Stimulated activated CD4-positive, alpha-beta T cell treated with anti-CD3 and anti-CD28 coated beads, Interleukin-12 subunit alpha, Interleukin-12 subunit beta, amount 100 ng/mL, for 24 hours (primary cell): Measurements from ENCODE around the gene ARHGAP29.

Experiments
- DNase-seq, 2 experiments: peaks; one replicate each; pipeline ENCODE4 v3.0.0-alpha.2; 2020; ENCODE audit warnings: low read depth in 2 of 2

The ARHGAP29 gene

DNA sequence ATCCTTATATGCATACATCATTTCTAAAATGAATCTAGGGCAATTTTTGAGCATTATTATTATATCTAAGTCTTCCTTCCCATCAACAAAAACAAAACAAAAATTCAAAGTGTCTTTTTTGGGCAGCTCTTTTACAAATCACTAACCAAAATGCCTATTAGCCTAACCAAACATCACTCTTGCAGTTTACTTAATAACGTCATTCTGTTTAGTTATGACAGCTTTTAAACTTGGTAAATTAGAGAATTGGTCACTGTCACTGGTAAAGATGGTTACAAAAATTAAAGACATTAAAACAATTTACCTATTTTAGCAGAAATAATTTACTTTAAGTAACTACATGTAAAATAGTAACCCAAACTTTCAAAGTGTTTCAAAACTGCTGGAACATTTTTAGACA, 2.8 kb downstream of the ARHGAP29 start:
- no peak for DNase-seq

DNA sequence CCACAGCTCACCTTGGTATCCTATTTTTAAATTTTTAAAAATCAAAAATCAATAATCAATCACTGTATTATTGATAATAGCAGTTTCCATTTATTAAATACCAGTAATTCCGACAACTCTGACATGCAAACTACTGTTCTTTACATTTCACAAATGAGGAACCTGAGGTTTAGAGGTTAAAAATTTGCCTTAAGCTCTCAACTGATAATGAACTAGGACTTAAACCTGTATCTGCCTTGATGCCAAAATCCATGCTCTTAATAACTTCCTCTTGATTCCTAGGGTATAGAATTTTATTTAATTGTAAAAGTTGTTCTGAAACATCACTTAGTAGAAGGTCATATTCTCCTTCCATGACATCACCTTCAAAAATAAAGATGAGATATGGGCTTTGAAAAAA, 5.6 kb downstream of the ARHGAP29 start:
- DNase-seq: no peak

DNA sequence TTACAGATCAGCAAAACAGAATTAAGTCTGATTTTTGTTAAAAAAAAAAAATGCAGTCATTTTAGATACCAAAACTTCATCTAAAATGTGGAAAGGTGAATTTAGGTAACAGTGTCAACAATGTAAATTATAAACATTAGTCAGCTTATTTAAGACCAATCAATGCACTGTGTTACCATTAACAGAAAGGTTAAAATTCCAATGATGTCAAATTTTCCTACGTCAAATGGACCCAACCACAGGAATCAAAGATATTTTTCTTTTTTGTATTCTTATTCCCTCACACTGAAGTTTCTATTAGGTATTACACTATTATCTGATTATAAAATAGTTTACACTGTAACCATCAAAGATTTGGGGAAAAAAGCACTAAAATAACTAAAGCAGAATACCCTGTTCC, 6.5 kb downstream of the ARHGAP29 start:
- DNase-seq: no peak

DNA sequence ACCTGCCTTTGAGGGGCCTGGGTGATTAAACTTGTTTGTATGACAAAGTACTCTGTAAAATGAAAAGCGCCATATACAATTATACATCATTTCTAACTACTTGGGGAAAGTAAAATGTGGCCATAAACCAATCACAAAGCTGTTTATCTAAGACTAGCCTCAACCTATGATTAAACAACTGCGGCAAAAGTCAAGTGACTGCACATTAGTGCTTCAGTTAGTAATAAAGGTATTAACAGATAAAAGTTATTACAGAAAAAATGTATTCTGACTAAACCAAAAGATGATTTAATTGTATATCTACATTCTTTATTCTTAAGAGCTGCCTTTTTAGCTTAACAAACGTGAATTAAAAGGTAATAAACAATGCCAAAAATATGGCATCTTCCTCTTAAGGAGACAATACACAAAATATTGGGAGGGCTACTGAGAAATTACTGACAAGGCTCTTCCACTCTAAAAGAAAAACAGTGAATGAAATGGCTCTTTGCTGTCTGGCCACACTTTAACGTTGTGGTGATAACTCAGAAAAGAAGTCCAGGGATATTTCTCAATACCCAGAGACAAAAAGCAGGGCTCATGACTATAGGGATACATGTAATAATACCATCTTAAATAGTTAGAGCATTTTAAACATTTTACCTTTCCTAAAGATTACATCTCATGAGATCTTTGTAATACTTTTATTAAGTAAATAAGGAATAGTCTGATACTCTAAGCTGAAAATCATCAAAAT, 8.6 kb downstream of the ARHGAP29 start:
- DNase-seq: no peak

DNA sequence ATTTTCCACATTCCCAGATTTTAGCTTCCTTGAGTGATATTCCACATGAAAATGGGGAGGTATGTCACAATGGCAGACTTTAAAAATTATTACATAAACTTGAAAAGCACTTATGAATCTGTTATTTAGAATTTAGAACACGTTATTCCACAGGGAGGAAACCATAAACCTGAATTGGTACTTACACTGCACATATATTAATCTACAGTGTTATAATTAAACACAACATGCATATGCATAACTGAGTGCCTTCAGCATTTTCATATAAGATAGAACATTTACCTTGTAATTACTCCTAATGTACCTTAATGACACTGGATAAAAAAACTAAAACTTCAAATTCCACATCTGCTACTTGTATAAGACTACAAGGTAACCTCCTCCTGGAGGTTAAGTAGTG, 9.8 kb downstream of the ARHGAP29 start:
- DNase-seq: no peak

DNA sequence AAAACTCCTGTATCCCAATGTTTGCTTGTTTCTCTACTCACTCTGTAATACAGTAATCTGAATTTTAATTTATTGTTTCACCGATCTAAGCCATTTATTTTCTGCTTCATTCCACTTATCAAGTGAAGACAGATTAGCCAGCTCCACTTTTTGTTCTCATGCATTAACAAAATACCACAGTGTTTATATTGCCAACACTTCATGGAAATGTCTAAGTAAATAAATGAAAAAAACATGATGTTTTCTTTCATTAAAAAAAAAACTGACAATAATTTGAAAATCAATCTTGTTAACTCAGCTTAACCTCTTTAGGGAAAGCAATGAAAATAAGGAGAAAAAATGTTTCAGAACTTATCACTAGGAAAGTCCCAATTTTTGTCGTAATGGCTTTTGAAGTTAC, 11.5 kb downstream of the ARHGAP29 start:
- DNase-seq: no peak

DNA sequence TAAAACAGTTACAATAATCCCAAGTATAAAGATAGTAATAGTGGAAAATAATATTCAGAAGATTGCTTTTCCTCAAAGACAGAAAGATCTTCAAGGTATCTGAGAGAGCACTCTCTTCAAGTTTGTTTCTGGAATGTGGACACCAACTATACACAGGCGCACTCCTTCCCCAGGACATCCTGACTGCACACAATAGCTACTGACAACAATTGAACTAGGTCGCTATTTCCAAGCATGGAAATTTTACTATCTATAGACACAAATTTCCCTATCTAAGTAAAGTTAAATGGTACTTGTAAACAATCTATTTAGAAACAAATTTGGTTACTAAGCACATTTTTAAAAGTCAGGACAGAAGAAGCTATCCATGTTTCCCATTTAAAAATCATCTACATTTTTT, 19.1 kb downstream of the ARHGAP29 start:
- no peak for DNase-seq

DNA sequence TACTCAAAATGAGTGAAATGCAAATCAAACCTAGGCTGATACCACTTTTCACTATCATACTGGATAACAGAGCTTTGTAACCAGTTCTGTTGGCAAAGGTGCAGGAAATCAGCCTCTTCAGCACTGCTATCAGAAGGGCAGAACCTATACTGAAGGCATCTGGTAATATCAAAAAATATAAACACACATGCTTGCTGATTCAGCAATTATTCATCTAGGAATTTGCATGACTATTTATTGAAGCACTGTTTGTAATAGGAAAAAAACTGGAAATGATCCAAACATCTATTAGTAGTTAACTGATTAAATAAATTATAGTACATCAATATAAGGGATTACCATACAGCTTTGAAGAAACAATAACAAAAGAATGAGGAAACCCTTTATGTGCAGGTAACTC, 21.4 kb downstream of the ARHGAP29 start:
- no peak for DNase-seq

DNA sequence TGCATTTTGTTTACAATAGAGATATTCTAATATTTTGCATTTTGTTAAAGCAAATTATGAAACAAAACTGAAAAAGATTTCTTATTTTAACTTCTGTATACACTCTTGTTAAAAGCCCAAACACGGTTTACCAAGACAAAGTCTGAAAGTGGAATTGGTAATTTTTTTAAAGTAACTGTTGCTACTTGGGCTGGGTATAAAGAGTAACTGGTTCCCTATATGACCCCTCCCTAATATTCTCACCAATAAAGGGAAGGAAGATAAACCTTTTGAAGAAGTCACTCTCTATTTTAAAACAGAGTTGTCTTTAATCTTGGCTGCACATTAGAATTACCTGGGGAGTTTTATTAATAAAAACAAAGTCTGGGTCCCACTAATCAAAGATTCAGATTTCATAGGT, 27.4 kb downstream of the ARHGAP29 start:
- DNase-seq: no peak

DNA sequence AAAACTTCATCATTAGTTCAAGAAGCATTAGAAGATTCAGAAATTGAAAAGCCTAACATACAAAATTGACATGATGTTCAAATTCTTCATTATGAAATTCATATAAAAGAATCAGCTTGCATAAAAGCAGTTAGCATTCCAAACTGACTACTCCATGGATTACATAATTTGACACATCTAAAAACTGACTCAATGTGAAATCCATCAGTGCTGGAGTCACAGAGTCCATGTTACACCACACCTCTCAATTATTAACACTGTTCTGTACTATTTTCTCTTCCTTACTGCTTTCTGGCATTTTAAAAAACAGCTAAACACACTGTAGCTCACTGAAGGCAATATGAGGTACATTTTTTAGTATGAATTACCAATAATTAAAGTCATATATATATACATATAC, 28.0 kb downstream of the ARHGAP29 start:
- no peak for DNase-seq

DNA sequence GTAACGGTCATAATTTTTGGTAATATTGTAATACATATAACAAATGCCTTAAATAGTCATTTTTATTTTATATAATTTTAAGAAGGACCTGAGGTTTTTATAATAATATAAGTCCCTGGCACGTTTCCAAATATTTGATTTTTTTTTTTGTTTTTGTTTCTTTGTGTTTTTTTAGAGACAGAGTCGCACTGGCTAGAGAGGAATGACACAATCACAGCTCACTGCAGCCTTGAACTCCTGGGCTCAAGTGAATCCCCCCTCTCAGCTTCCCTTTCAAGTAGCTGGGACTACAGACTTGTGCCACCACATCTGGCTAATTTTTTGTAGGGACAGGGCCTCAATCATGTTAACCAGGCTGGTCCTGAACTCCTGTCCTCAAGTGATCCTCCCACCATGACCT, 29.7 kb downstream of the ARHGAP29 start:
- DNase-seq: no peak

DNA sequence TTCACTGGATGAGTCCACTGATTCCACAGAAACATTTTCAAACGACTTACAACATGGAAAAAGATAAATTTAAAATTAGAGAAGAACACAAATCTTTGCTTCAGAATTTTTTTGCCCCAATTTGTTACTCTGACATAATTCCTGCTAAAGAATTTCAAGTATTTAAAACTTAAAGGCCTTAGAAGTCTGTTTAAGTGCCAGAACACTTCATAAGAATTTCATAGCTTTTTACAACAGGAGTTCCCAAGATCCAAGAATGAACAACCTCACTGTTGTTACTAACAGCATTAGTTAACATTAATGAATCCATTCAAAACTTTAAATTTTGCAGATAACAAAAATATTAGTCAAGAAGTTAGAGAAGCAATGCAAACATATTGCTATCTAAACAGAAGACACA, 31.7 kb downstream of the ARHGAP29 start:
- no peak for DNase-seq

DNA sequence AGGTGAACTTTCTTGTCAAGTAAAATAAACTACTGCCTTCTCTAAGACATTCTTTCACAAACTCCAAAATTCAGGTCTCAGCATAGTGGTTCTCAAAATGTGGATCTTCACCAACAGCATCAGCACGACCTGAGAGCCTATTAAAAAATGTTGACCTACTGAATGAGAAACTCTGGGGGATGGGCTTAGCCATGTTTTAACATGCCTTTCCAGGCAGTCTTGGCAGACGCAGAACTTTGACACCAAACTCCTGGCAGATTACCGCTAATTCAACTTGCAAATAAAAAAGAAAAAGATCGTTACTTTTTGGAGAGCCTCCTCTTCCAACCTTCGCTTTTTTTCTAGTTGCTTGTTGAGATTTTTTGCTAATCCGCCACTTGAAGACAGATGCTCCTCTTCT, 35.1 kb downstream of the ARHGAP29 start:
- DNase-seq: no peak

DNA sequence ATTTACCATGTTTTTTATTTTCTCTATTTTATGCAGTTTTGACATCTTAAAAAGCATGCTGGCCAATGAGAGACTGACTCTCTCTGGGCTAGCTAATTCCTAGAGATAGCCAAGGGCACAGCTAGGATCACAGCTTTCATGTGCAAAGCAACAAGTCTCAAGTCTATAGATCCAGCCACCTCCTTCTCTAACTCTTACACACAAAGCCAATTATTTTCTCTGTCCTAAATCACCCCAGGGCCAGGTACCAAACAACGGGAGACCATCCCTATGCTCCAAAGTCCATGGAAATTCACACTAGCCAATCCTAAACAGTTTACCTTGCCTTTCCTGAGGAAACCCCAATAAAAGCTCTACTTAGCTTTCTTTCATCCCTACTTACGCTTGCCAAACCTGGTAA, 38.0 kb downstream of the ARHGAP29 start:
- no peak for DNase-seq

DNA sequence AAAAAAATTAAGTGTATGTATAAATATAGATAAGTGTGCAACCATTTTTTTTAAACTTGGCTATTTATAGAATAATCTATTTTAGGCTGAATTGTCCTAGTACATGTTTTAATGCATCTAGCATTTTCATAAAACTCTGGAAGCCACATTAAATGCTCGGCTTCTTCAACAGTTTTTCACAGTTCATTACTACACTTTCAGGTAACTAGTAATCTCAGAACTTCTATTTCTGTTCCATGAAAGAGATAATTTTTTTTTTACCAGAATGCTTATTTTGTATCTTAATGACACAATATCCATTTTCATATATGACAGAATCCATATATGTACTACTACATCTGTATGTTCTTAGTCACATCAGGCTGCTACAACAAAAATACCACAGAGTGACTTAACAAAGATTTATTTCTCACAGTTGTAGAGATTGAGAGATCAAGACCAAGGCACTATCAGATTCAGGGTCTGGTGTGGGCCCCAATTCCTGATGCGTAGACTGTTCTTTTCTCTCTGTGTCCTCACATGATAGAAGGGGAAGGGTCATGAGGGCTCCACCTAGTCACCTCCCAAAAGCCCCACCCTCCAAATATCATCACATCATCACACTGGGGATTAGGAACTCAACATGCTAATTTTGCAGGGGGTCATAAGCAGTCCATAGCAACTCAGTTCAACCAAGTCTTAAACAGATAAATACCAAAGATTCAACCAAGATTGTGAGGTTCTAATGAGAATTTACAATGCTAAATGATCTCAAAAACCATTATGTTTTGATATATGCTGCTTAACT, 43.1 kb downstream of the ARHGAP29 start:
- no peak for DNase-seq

DNA sequence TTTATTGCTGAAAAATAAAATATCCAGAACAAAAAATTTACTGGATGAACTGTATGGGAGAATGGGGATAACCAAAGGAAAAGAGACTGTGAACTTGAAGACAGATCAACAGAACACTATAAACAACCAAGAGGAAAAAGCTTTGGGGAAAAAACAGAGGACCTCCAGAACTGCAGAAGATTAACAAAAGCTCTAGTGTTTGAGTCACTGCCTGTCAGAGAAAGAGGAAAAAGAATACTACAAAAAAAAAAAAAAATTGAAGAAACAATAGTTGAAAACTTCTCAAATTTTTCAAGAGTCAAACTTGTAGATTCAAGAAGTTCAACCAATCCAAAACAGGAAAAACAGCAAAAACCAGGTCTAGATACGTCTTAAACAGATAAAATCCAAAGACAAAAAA, 44.3 kb downstream of the ARHGAP29 start:
- no peak for DNase-seq

DNA sequence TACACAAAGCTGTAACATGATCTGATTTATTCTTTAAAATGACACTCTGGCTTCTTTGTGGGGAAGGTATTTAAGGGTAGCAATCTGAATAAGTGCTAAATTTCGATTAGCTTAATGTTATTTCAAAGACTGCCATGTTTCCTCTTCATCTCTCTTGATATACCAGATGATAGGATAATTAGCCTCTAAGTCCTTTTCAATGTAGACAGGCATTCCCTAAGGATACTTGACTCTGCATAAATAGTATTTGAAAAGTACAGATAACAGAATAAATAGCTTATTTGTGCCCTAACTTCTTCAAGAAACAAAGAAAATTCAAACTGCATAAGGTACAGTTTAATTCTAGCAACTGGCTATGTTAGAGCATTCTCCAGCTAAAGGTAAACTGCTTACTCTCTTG, 46.2 kb downstream of the ARHGAP29 start:
- DNase-seq: no peak

DNA sequence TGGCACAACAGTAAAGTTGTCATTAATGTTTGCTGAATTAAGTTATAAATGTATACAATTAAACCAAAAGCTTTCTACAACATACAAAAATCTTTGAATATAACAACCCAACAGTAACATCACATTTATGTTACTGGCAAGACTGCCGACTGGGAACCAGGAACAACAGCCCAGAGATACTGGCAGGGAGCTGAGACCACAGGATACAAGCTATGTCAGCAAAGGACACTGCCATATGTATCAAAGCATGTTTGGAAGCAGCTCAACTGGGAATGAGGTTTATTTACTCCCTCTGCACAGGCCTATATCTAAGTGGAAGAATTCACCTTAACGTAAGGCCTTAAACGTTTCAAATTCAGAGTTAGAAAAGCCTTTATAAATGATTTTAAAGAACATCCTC, 50.4 kb downstream of the ARHGAP29 start:
- no peak for DNase-seq

DNA sequence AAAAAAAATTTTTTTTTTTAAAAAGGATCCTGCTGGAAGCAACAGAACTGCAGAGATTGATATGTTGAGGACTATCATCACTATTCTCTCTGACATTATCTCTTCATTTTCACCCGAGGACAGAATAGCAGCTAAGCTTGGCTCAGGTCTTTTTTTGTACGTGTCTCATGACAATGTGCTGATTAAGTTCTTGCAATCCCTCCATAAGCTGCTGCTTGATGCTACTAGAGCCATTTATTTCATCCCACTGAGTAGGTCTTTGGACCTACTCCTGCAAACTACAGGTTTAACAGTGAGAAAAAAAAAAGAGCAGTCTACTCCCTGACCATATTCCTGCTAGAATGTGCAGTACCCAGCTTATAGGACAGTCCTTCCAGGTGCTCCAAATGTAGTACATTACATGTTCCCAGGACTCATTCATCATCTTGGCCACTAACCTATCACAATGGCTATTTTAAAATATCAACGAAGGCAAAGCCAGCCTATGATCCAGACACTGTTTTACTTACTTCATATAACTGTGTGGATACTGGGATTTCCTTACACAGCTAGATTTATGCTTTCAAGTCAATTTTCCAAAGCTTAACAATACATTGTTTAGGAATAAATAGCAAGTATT, 54.1 kb downstream of the ARHGAP29 start:
- DNase-seq: no peak

DNA sequence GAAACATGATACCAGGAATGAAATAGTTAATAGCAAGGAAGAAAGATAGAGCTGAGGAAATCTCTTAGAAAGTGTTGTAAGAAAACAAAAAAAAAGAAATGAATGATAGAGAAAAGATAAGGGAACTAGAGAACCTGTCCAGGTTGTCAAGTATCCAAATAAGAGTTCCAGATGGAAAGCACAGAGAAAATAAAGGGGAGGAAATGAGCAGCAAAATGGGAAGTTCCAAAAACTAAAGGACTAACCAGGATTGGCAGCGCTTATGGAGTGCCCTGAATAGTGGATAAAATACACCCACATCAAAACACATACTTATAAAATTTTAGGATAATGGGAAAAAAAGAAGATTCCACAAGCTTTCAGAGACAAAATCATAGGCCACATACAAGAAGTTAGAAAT, 55.2 kb downstream of the ARHGAP29 start:
- no peak for DNase-seq

DNA sequence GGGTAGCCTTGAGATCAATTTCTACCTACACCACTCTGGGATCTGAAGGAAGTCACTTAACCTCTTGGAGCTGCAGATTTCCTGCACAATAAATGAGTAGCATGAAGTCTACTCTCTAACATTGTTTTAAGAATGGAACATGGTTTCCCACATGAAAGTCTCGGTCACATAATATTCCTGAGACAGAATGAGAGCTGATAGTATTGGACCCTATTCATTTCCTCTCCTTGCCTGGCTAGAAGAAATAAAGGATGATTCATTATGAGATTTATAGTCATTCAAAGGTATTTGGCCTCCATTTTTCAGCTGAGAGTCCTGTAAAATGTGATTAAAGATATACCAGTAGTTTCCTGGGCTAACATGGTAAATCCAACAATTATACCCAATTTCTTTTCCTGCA, 56.7 kb downstream of the ARHGAP29 start:
- no peak for DNase-seq

DNA sequence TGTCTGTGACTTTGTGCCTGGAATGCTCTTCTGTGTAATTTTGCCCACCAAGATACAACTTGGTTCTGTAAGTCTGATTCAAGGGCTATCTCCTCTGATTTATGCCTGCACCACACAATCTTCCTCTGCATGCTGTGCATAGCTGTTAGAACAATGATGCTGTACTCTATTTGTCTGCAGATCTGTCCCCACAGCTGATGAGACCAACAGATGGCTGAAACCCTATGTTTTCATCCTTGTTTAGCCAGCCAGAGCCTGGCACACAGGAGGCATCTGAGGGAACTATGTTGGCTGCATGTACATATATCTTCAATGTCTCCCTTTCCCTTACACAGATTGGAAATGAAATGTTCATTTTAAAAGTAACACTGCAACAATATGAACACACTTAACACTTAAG, 58.5 kb downstream of the ARHGAP29 start:
- no peak for DNase-seq

DNA sequence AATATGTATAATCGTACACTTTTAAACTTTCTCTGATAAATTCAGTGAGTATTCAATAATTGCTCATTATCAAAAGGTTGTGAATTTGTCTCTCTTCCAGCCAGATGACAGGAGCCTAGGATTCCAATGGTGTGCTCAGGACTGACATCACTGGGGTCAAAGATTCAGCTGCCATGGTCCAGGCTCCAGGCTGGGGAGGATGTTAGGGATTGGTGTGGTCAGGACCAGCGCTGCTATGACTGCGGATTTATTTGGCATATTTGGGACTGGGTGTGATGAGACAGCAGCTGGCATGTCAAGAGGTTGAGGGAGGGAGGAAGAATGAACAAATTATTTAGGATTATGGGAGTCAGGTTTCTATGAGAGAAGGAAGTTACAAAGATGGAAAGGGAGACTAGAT, 68.3 kb downstream of the ARHGAP29 start:
- DNase-seq: no peak
